CD4-positive, alpha-beta T cell treated with Interleukin-12 subunit alpha and Interleukin-12 subunit beta, for 1 hour (primary cell): ENCODE data around the gene THRA.
A peak's percentile ranks its signal among the peaks of the same experiment; 100 is the strongest.
"Not testable (repeated sequence)": the region's sequence is repeated elsewhere in the genome, so short reads cannot be mapped to it uniquely, and the experiment has no call there.

Source experiments
- DNase-seq: peaks from one replicate; pipeline ENCODE4 v3.0.0-alpha.2; 2020

THRA gene

DNA sequence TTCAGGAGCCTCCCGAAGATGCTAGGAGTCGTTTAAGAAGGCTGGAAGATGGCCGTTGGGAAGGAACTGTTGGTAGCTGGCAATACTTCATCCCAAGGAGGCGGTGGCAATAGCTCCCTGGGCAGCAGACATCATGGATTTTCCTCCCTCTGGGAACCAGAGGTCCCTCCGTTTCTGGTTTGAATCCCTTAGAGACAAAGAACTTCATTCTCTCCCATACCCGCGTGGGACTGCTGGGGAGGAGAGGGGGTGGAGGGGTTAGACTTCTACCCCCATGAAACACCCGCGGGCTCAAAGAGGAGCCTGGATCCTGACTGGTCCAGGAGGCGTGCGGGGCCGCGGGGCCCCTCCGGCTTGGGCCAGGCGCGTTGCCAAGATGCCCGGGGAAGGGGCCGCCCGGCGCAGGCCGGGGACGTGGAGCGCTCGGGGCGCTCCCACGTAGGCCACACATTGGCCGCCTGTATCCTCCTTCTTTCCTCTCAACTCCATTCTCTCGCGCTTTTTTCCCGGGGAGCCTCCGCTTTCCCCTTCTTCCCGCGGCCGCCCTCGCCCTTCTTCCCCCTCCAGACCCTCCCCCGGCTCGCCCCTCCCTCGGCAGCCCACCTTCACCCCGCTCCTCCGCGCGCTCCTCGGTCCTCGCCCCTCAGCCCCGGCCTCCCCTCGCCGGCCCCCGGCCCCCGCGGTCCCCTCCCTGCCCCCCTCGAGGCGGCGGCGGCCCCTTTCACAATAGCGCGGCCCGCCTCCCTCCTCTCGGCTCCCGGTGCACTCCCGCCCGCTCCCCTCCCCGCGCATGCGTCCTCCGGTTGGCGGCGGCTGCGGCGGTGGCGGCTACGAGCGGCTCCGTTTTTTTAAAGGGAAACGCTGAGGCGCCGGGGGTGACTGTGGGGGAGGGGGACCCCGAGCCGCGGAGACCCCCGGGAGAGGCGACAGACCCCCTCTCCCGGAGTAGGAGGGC lies 58.7 kb downstream of the THRA start, which contains the start of gene MSL1:
MSL1 (plus strand) TSS at position 791 of the 955 bp plus-strand sequence. CDS start 642 bp downstream, outside the sequence.
- peak; percentile 89 for DNase-seq

DNA sequence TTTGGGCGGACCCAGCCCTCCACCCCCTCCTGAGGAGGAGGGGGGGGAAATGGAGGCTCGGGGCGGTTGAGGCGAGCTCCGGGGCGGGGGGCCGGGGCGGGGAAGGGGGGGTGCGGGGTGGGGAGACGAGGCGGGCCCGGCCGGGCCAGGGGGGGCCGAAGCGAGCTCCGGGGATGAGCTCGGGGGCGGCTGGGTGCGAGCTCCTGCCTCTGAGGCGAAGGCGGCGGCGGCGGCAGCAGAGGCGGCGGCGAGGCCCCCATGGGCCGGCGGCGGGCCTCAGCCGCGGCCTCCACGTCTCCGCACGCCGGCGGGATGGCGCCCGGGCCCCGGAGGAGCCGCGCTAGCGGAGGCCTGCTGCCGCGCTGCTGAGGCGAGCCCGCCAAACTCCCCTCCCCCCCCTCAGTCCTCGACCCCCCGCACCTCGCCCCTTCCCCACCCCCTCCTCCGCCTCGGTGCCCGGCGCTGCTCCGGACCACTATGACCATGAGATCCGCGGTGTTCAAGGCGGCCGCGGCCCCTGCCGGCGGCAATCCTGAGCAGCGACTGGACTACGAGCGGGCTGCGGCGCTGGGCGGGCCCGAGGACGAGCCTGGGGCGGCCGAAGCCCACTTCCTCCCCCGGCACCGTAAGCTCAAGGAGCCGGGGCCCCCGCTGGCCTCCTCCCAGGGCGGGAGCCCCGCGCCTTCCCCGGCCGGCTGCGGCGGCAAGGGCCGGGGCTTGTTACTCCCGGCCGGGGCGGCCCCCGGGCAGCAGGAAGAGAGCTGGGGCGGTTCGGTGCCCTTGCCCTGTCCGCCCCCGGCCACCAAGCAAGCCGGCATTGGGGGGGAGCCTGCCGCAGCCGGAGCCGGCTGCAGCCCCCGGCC lies 59.6 kb downstream of the THRA start:
- DNase-seq = no peak

DNA sequence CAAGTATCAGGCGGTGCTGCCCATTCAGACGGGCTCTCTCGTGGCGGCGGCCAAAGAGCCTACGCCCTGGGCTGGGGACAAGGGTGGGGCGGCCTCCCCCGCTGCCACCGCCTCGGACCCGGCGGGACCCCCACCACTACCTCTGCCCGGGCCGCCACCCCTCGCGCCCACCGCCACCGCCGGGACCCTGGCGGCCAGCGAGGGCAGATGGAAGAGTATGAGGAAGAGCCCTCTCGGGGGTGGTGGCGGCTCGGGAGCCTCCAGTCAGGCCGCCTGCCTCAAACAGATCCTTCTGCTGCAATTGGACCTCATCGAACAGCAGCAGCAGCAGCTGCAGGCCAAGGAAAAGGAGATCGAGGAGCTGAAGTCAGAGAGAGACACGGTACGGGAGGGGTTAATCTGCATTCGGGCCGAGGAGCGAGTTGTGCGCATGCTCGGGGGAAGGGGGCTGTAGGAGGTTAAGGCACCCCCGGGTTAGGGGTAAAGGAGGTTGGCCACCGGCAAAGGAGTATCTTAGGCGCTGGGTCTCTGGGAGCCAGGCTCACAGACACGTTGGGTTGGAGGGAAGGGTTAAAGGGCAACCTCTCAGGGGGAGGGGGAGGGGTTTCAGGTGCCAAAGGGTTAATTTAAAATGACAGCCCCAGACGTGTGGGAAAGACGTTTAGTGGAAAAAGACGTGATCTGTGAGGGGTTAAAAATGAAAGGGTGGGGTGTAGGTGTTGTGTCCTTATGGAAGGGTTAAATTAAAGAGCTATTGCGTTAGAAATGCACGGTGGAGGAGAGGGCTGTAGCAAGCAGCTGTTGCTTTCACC lies 60.4 kb downstream of the THRA start:
- DNase-seq = peak; percentile 60

DNA sequence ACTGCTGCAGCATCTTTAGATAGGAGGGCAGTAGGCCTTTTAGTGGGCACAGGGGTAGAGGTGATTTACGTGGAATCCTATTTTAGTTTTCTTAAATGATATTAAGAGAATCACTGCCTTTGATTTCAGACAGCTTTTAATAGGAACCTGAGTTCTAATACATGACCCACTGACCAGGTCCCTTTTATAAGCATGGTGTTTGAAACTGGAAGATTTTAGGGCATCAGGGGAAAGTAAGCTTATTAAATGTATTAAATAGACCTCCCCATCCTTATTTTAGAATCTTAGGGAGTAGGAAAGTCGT lies 61.0 kb downstream of the THRA start:
- DNase-seq = no peak

DNA sequence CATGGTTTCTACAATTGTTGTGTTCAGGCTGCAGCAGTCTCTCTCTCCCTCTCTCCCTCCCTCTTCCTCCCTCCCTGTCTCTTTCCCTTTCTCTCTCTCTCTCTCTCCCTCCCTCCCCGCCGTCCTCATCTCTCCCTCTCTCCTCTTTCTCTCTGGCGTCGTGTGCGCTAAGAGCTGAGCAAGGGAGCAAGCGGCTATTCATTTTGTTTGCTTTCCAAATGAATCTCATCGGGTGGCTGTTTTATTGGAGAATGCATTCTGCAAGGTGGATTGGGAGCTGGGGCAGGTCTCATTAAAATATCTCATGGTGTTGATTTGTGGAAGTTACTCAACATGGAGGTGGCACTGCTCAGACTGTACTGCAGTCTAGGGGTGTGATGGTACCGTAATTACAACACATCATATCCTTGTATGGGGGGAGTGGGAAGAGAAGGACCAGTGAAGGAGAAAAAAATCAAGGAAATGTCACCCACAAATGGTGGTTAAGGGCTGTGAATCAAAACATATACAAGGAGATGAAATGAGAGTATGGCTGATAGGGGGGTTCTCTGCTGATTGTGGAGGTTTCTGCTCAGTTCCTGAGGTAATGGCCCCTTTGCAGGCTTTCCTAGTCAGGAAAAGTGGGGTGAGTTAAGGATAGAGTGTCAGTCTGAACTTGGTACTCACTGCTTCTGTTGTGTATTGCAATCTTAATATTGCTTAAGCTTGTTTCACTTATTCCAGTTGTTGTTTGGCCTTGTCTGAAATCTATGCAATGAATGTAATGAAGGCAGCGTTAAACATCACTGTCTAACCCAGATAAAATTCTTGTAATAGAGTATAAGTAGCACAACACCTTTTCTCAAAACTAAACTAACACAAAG lies 61.7 kb downstream of the THRA start:
- DNase-seq = no peak

DNA sequence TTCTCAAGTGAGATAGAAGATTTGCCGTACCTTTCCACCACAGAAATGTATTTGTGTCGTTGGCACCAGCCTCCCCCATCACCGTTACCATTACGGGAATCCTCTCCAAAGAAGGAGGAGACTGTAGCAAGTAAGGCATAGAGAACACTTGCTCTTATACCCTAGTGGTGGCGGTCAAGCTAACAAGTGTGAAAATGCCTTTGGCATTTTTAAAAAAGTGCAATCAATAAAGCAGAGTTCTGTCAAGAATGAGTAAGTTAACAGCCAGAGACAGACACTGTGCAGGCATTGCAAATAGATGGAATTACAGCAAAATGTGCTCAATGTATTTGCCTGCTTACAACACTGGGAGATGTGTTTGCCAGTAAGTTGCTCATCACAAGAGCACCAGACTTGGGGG lies 66.7 kb downstream of the THRA start:
- DNase-seq = no peak

DNA sequence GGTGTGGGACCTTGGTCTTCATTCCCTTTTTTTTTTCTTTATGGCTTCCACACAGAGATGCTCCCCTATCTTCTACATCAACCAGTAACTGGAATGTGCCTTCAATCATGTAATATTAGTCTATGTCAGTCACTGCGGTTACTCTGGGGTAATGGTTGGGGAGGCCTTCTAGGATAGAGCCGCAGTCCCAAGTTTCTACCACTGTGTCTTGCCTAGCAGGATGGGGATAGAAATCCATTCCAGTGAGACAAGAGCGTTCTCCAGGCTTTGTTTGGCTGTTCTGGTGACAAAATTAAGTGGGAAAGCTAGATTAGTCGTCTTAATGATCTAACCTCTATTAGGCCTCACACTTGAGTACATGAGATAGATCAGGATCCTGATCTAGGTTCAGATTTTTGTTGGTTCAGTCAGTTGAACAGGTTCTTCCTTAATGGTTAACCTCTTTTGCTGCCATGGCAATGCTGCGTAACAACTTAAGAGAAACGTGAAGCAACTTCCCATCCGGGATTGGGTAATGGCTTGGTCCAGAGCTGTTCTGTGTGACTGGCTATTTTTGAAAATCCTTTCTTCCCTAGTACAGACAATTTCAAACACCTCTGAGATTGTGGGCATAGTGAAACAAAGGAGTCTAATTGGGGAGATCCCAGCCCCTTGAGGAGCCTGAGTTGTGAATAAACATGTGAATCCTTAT lies 67.7 kb downstream of the THRA start:
- no peak for DNase-seq

DNA sequence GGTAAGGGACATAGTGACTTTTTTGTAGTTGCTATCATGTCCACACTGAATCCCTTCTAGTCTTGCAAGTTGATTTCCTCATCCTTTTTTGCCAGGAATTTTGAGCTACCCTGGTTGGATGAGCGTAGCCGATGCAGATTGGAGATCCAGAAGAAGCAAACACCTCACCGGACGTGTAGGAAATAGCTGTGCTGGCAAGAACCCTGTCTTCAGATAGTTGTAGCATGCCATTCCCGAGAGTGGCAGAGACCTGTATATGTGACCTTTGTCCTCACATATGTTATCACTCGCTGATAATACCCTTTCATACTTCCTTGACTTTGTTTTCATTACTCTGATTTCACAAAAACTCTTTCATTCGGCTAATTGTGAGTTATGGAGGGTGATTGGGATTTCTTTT lies 71.4 kb downstream of the THRA start:
- no peak for DNase-seq

DNA sequence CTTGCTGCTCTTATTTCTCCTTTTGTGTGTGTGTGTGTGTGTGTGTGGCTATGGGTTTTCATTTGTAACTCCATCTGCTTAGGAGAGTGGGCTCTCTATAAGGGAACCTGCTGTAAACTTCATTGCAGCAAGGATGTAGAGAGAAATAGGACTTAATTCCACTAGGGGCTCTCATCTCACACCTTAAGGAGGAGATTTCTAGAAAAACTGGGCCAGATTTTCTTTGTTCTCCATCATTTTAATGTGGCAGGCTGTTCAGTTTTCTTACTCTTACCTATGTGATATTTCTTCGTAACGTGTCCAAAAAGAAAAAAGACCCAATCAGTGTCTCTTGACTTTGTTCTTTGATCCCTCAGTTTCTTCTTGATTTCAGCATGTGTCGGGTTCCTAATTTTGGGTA lies 73.1 kb downstream of the THRA start:
- DNase-seq = no peak

DNA sequence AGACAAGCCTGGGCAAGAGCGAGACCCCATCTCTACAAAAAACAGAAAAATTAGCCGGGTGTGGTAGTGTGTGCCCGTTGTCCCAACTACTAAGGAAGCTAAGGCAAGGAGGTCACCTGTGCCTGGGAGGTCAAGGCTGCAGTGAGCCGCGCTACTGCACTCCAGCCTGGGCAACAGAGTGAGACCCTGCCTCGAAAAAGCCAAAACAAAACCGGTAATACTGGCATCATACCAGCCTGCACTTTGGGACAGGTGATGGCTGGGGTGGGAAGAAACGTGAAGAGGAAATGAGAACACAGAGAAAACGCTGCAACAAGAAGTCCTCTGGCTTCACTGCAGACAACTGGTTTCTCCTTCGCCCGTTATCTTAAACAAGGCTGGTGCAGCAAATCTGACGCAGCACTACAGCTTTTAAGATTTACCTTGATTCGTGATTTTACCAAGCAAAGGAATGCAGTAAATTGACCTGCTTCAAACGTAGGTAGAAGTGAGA lies 76.8 kb downstream of the THRA start:
- no peak for DNase-seq

DNA sequence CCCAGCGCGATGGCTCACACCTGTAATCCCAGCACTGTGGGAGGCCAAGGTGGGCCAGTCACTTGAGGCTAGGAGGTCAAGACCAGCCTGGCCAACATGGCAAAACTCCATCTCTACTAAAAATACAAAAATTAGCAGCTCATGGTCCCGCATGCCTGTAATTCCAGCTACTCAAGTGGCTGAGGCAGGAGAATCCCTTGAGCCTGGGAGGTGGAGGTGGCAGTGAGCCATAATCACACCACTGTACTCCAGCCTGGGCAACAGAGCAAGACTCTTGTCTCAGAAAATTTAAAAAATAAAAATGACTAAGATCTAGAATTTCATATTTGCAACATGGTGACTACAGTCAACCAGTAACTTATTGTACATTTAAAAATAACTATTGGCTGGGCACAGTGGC lies 80.4 kb downstream of the THRA start:
- DNase-seq = not testable (repeated sequence)
